NCI-H2227 treated with DMSO at 0.1 percent for 48 hours (cell line): ENCODE data around the gene ZNF581.
A peak's percentile ranks its signal among the peaks of the same experiment; 100 is the strongest.

Experiments used
- DNase-seq: peaks from one replicate; lab custom pipeline; 2025; lab: John Stamatoyannopoulos, UW

The ZNF581 gene

DNA sequence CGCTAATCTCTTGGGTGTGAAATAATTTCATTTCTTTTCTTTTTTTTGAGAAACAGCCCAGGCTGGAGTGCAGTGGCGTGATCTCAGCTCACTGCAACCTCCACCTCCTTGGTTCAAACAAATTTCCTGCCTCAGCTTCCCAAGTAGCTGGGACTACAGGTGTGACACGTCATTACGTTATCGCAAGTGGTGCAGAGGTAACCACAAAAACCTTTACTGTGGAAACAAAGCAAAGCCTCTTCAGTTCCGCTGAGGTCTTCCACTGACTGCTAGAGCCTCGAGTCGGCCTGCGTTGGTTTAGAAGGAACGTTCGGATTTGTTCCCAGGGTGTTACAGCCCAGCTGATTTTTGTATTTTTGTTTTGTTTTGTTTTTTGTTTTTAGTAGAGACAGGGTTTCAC lies 17.1 kb upstream of the ZNF581 start:
- DNase-seq: no peak

DNA sequence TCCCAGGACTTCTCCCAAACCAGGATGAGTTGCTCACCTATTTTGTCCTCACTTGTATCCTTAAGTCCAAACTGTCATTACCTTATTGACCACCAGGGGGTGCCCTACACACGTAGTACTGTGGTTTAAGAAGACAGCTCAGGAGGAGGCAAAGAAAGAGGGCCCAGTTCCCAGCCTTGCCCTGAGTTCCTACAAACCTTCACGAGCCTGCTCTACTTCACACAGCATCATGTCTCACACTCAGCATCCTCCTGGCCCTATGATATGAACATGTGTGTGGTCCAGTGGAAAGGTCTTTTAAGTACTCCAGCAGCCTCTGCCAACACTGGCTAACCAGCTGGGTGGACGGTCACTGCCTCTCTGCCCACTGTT lies 11.0 kb upstream of the ZNF581 start:
- DNase-seq: peak; percentile 96

DNA sequence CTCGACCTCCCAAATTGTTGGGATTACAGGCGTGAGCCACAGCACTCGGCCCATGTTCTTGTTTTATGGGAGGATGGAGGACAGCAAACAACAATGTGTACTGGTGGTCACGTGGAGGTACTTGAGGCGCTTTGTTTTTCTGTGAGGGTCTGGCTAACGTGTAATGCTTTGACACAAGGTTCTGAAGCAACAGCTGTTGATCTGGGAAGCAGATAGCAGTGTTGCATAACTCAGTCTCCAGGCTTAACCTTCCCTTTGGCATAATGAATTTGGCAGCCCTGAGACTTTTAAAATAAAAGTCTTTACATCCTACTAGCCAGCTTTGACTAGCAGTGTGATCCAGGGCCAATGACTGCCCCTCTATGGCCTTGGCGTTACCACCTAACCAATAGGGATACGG lies 9.6 kb upstream of the ZNF581 start:
- DNase-seq: no peak

DNA sequence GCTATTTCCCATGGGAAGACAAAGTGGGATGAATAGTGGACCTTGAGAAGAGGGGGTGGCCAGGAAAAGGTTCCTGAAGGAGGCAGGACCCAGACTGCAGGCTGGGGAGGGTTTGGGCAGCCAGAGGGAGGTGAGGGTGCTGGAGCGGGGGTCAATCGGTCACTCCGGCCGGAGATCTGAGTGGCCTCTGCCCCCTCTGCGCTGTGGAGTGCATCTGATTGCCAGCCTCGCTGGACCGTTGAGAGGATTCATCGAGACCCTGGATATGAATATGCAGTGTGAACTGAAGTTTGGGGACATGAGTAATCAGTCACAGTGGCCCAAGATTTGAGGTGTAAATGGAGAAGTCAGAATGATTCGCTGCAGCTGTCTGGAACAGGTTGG lies 8.1 kb upstream of the ZNF581 start:
- no peak for DNase-seq

DNA sequence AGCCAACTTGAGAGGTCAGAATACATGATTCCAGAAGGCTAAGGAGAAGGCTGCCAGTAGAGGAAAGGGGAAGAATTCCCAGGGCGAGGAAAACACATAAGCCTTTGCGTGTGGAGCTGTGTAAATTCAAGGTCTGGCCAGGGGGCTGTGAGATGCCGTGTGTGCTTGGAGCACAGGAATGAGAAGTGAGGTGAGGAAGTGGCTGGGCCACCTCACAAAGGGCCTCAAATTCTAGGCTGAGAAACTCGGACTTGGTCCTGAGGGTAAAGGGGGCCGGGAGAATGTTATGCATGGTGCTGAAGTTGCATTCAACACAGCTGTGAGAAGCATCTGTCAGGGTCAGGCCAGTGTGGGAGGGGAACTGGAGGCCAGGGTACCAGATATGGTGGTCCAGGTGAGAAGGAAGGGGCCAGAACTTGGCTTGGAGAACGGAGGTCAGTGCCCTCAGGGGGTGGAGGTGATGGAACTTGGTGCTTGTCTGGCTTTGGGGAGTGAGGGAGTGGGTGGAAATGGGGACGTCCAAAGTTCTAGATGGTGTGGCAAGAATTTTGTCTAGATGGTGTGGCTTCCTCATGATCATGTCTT lies 7.5 kb upstream of the ZNF581 start:
- no peak for DNase-seq

DNA sequence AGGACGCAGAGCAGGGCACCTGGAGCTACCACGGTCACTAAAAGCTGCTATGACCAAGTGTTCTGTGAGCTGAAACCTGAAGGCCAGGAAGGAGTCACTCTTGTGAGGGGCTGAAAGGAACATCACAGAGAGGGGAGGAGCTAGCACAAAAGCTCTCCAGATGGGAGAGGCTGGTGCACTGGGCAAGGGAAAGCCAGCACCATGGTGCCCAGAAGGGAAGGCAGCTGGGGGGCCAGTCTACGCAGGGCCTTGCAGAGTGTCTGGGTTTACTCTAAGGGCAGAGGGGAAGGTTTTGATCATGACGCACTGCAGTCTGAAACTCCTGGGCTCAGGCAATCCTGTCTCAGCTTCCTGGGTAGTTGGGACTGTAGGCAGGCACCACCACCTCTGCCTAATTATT lies 6.7 kb upstream of the ZNF581 start:
- DNase-seq: no peak

DNA sequence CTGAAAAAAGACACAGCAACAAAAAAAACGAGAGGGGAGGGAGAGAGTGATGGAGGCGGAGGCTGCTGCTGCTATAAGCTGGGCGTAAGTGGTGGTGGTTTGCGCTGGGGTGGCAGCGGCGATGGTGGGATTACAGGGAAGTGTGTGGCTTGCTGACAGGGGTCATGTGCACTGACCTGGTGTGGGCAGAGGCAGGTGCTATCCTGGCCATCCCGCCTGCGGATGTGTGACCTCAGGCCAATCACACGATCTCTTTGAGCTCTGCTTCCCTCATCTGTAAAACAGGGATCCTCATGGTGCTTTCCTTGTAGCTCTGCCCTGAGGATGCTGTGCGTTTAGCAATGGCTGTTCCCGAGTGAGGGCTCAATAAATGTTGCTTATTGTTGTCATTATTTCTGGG lies 5.9 kb upstream of the ZNF581 start:
- DNase-seq: no peak

DNA sequence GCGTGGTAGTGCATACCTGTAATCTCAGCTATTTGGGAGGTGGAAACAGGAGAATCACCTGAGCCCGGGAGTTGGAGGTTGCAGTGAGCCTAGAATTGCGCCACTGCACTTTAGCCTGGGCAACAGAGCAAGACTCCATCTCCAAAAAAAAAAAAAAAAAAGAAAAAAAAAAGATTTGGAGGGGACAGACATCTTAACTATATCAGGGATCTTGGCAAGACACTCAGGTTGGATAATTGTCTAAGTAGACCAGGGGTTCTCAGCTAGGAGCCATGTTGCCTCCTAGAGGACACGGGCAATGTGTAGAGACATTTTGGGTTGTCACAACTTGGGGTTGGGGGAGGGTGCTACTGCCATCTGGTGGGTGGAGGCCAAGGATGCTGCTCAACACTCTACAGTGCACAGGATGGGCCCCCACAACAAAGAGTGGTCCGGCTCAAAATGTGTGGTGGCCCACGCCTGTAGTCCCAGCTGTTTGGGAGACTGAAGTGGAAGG lies 4.5 kb upstream of the ZNF581 start:
- DNase-seq: no peak

DNA sequence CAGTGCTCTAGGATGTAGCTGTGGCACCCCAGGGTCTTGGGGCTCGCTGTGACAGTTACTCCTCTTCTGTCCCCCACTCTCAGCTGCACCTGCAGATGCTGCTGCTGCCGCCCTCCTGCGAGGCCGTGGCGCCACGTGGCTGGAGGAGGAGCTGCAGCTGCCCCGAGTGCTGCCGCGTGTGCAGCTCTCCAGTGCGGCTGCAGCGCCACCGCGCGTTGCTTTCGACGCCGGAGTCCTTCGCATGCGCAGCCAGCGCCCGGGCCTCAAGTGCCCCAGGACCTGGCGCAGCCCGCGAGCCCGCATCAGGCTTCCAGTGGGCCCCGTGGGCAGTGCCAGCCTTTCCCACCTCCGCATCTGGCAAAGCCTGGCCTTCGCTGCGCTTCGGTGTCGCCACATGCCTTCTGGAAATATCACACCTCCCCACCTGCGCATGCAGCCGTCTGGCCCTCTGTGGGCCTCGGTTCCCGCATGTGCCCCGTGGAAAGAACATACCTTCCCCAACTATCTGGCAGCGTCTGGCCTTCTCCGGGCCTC lies 3.3 kb upstream of the ZNF581 start:
- DNase-seq: no peak

DNA sequence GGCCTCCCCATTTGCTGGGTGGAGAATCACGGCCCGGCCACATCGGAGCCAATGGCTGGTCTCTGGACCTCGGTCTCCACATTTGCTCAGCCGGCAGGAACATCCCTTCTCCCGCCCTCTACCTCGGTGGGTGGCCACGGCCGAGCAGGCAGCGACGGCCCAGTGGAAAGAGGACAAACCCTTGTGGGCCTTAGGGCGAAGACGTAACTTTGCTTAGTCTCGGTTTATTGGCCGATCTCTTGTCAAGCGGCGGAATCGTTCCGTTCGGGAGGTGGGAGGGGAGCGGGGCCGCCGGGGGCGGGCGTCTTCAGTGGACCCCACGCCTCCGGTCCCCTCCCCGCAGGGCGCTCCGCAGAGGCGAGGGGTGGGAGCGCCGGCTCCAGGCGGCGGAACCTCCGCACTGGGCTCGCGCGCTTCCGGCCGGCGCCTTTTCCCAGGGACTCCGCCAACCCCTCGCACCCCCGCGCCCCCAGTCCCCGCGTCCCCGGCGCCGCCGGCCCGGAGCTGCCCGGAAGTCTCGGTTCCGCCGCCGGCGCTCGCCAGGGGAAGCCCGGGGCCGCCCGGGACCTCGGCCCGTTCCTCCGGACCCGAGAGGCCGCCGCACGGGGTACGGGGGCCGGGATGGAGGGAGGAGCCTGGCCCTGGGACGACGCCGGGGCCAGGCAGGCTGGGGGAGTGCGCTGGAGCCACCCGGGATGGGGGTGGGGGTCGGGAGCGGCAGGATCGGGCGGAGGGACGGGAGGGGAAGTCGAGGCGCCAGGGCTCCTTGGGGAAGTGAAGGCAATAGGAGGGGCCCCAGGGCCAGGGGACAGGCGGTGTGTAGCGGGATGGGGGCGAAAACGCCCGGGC lies 2.6 kb upstream of the ZNF581 start, which contains the start of gene ZNF580:
TSS of gene ZNF580 (plus strand) at position 426 of the 849 bp plus-strand sequence. CDS start 1,507 bp downstream, outside the sequence.
- DNase-seq: peak; percentile 89

DNA sequence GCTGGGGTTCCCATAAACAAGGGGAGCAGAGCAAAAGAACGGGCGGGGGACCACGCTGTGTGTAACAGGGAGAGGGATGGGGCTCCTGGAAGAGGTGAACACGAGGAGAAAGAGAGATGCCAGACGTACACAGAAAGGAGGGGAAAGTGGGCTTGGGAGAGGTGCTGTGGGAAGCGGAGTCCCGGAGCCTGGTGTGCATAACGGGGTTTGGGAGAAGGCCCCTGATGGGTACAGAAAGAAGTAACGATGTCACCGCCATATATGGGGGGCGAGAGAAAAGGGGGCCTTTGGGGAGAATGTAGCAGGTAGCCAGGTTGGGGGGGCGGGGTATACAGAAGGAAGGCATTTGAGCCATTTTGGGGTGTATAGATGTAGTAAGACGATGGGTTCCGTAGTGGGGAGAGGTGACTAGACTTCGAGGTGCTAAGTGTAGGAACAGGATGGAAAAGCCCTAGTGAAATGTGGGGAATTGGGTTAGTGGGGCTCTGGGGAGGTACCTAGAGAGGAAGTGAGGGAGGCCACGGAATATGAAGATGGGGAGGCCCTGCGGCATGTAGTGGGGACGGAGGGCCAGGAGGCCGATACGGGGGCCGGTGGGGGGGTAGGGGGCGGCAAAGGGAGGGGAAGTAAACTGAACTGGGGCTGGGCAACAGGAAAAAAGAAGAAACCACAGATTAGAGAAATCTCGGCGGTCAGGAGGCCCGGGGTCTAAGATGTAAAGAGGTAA lies 1.9 kb upstream of the ZNF581 start:
- DNase-seq: peak; percentile 65

DNA sequence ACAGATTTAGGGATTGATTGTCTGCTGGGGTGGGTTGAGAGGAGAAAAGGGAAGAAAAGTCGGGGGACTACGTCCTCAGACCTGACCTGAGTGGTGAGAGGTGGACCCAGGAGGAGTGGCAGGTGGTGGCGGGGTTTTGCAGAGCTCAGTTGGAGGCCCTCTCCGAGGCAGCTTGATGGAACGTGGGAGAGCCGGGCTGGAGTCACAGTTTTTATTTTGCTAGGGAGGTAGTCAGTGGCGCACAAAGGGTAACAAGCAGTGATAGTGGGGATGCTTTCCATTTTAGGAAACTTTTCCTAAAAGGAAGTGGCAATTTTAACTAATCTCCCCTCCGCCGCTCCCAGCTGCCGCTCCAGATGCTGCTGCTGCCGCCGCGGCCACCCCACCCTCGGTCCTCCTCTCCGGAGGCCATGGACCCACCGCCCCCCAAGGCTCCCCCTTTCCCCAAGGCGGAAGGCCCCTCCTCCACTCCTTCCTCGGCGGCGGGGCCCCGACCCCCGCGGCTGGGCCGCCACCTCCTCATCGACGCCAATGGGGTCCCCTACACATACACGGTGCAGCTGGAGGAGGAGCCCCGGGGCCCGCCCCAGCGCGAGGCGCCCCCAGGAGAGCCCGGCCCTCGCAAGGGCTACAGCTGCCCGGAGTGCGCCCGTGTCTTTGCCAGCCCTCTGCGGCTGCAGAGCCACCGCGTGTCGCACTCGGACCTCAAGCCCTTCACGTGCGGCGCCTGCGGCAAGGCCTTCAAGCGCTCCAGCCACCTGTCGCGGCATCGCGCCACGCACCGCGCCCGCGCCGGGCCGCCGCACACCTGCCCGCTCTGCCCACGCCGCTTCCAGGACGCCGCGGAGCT lies 1.1 kb upstream of the ZNF581 start:
- peak; percentile 52 for DNase-seq

DNA sequence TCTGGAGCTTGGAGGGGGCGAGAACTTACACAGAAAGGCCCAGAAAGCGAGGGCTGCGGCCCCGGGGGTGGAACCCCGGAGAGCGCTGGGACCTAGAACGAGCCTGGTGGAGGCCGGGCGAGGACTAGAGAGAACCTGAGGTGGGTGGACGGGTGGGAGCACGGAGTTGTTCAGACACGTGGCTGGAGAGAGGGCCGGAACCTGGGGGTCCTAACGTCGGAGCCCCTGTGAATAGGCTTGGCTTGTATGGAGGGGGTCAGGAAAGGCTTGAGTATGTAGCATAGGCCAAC lies 383 bp downstream of the ZNF581 start:
- DNase-seq: peak; percentile 79

DNA sequence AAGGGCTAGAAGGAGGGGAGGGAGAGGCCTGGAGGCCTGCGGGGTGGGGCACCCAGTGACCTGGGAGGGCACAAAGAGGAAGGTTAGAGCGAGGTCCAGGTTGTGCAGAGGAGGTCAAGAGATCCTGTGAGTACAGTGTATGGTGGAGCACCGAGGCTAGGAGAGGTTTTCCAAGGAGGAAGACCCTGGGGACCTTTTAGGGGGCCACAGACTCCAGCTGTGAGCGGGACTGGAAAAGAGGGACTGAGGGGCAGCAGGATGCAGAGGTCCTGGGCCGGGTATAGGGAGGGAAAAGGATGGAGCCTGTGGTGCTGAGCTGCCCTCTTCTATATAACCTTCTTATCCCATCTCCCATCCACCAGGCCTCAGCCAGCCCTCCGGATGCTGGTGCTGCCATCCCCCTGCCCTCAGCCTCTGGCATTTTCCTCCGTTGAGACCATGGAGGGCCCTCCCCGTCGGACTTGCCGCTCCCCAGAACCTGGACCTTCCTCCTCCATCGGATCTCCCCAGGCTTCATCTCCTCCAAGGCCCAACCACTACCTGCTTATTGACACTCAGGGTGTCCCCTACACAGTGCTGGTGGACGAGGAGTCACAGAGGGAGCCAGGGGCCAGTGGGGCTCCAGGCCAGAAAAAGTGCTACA lies 863 bp downstream of the ZNF581 start:
- DNase-seq: no peak

DNA sequence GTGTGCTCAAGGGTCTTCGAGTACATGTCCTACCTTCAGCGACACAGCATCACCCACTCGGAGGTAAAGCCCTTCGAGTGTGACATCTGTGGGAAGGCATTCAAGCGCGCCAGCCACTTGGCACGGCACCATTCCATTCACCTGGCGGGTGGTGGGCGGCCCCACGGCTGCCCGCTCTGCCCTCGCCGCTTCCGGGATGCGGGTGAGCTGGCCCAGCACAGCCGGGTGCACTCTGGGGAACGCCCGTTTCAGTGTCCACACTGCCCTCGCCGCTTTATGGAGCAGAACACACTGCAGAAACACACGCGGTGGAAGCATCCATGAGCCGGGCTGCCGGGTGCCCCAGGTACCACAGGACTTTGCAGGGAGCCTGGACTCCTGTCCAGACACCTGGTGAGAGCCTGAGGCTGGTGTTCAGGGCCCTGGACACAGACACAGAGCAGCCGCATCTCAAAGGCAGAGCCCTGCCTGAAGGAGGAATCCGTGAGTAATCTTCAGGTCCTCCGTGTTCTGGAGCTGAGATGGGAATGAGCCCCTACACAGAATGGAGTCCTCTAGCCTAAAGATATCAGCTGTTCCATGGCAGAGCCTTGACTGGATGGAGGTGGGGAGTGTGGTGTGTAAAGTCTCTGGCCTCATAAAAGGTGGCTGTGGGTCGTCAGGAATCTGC lies 1.5 kb downstream of the ZNF581 start:
- DNase-seq: no peak

DNA sequence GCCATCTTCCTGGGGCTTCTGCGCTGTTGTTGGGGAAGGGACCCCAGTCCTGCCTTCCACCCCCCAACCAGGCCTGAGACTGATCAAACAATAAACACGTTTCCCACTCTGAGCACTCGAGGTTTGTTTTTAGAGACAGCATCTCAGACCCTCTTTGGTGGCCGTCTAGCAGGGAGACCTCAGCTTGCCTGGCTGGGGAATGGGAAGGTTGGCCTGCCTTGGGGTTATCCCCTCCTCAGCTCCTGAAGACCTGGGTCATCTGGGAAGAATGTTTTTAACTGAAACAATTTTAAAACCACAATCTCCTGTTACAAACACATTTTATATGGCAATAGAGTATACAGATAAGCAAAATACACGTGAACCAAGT lies 2.0 kb downstream of the ZNF581 start:
- DNase-seq: no peak

DNA sequence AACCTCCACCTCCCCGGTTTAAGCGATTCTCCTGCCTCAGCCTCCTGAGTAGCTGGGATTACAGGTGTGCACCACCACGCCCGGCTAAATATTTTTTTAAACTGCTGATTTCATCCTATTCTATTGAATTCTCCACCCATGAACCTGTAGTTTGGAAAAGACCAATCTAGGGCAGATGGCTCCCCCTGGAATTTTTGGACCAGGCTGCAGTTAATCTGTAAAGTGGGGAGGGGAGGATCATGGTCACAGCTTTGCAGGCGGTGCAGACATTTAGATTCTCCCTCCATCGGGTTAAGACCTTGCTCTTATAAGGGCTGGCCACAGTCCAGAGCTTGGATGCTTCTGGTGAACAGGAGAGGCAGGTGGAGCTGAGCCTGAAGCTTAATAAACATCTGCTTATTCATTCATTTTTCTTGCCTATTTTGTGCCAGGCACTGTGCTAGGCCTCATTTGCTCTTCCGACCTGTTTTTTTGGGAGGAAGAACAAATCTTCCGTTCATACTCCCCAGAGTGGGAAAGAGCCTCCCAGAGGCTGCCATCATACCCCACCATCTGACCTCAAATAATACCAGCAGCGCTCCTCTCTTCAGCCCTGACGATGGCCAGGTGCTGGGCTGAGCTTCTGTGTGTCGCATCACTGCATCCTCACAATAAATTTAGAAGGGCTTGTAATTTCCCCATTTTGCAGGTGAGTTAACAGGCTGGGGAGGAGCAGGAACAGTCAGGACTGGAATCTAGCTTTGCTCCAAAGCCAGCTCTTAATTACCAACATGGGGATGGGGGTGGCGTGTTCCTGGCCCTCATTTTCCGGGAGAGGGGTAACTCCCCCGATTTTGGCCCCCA lies 3.7 kb downstream of the ZNF581 start:
- no peak for DNase-seq

DNA sequence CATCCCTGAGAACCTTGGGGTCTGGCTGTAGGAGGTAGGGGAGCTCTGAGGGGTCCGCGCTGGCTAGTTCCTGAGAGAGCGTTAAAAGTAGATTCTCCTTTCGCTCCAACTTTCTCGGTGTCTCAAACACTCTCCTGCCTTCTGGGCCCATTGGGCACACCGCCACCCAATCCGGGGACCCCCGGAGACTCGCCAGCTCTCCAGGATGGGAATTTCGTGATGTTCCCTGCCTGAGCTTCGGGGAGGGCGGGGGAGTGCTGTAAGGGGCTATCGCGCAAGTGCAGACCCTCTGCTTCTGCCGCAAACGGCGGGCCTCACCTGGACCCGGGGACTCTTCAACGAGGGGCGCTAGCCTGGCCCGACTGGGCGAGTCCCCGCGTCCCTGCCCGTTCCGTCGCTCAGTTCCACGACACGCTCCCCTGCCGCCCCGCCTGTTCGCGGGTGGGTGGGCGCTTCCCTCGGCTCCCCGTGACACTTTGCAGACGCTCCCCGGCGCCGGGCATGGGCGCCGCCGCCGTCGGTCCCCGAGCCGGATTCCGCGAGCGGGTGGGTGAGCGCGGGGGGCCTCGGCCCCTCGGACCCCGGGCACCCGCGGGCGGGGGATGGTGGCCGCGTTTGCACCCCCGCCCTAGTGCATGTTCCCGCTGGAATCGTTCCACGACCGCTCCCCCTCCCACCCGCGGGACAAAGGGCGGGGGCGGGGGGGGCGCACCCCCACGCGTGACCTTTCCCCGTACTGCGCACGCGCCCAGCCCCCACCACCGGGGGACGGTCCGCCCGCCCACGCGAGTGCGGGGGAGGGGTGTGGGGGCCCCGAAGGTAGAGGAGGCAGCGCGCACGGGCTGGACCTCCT lies 4.5 kb downstream of the ZNF581 start, which contains the start of gene CCDC106:
TSS of gene CCDC106 (plus strand) at position 481 of the 853 bp plus-strand sequence. CDS start 835 bp downstream, outside the sequence.
- peak; percentile 91 for DNase-seq
